HL-60 (cell line): ENCODE results near the gene BCL11B.

Experiments used
- POLR2AphosphoS5 ChIP-seq: IDR thresholded peaks from 2 replicates; pipeline ENCODE4 v1.6.1; 2012; ENCODE audit warnings: low read depth
- REST ChIP-seq: IDR thresholded peaks from 2 replicates; pipeline ENCODE4 v1.6.1; 2012; ENCODE audit warnings: low read depth; ENCODE audit not compliant: insufficient replicate concordance
- TF ChIP-seq, protein P1 (sequence below): IDR thresholded peaks from one replicate; pipeline ENCODE4 v1.5.1; 2011; ENCODE audit warnings: low read length, control low read depth, inconsistent platforms; ENCODE audit not compliant: insufficient read depth

GRCh38 chr14:99271221-99271941 lies 616 bp downstream of the BCL11B start:
- TF ChIP-seq POLR2AphosphoS5 (no peak), REST (no peak)
- TF ChIP-seq, protein P1, sequence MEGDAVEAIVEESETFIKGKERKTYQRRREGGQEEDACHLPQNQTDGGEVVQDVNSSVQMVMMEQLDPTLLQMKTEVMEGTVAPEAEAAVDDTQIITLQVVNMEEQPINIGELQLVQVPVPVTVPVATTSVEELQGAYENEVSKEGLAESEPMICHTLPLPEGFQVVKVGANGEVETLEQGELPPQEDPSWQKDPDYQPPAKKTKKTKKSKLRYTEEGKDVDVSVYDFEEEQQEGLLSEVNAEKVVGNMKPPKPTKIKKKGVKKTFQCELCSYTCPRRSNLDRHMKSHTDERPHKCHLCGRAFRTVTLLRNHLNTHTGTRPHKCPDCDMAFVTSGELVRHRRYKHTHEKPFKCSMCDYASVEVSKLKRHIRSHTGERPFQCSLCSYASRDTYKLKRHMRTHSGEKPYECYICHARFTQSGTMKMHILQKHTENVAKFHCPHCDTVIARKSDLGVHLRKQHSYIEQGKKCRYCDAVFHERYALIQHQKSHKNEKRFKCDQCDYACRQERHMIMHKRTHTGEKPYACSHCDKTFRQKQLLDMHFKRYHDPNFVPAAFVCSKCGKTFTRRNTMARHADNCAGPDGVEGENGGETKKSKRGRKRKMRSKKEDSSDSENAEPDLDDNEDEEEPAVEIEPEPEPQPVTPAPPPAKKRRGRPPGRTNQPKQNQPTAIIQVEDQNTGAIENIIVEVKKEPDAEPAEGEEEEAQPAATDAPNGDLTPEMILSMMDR = no peak
